Measurements from ENCODE around the gene ZNF606. TPM values are rescaled to one million over a fixed set of nuclear protein-coding genes. Genes with fewer than 3 reads are reported as not detected.

The ZNF606 gene
- total RNA-seq, 2 experiments from 2014 or later = 7.5 to 10.0 TPM

GRCh38 chr19:58044886-58045285 is 42.3 kb upstream of the ZNF606 start:
- intact Hi-C loops (cut with micrococcal nuclease) = no loop called here
- no peaks in the 10 kb centered on the region for H3K27me3 Mint-ChIP-seq
- ATAC-seq (no peak), DNase-seq (no peak)
- H3K9me3 Mint-ChIP-seq = peaks cover 49% of the 10 kb centered on the region
- H3K4me1 Mint-ChIP-seq (ENCODE audit: low read depth) = no peaks in the 10 kb centered on the region
- H3K4me3 Mint-ChIP-seq = no peak overlapping the region
- H3K27ac Mint-ChIP-seq = no peak overlapping the region
- H3K36me3 Mint-ChIP-seq (ENCODE audit: low read depth) = peaks cover 21% of the 10 kb centered on the region
- CTCF ChIA-PET = no interaction called here
- TF ChIP-seq CTCF (IDR thresholded peaks at IDR 0.05) = no peak
- POLR2A ChIA-PET = no interaction called here

- Mint-ChIP-seq H3K27ac (no peak overlapping the region), H3K4me3 (no peak overlapping the region), H3K27me3 (no peaks in the 10 kb centered on the region), H3K9me3 (peaks cover 46% of the 10 kb centered on the region), H3K36me3 (ENCODE audit: low read depth) (peaks cover 19% of the 10 kb centered on the region), H3K4me1 (ENCODE audit: low read depth) (no peaks in the 10 kb centered on the region)
- intact Hi-C loops (cut with micrococcal nuclease) = no loop called here
- POLR2A ChIA-PET = no interaction called here
- CTCF ChIA-PET = no interaction called here
- DNase-seq = no peak
- no peak for ATAC-seq
- TF ChIP-seq CTCF (IDR thresholded peaks at IDR 0.05) = no peak
Measured at GRCh38 chr19:58044391-58044790, 41.8 kb upstream of the ZNF606 start.

- ChIA-PET CTCF (no interaction called here), POLR2A (no interaction called here)
- peaks cover 39% of the 10 kb centered on the region for H3K9me3 Mint-ChIP-seq
- no peak overlapping the region for H3K27ac Mint-ChIP-seq
- TF ChIP-seq CTCF (IDR thresholded peaks at IDR 0.05) = no peak
- no peak for DNase-seq
- no peak for ATAC-seq
- H3K4me3 Mint-ChIP-seq = no peak overlapping the region
- H3K36me3 Mint-ChIP-seq (ENCODE audit: low read depth) = peaks cover 19% of the 10 kb centered on the region
- intact Hi-C loops (cut with micrococcal nuclease) = no loop called here
- H3K4me1 Mint-ChIP-seq (ENCODE audit: low read depth) = no peaks in the 10 kb centered on the region
- H3K27me3 Mint-ChIP-seq = no peaks in the 10 kb centered on the region
Measured at GRCh38 chr19:58042495-58043340, 40.1 kb upstream of the ZNF606 start.

GRCh38 chr19:58040751-58041525 is 38.3 kb upstream of the ZNF606 start:
- Mint-ChIP-seq H3K36me3 (ENCODE audit: low read depth) (peaks cover 23% of the 10 kb centered on the region), H3K27ac (no peak overlapping the region), H3K4me1 (ENCODE audit: low read depth) (no peaks in the 10 kb centered on the region), H3K27me3 (peaks cover 6% of the 10 kb centered on the region), H3K4me3 (no peak overlapping the region), H3K9me3 (peaks cover 37% of the 10 kb centered on the region)
- POLR2A ChIA-PET = no interaction called here
- intact Hi-C loops (cut with micrococcal nuclease) = no loop called here
- ATAC-seq (no peak), DNase-seq (no peak)
- TF ChIP-seq CTCF (IDR thresholded peaks at IDR 0.05) = no peak
- CTCF ChIA-PET = no interaction called here

GRCh38 chr19:58038688-58039204 is 36.1 kb upstream of the ZNF606 start:
- POLR2A ChIA-PET = no interaction called here
- intact Hi-C loops (cut with micrococcal nuclease) = no loop called here
- peaks cover 17% of the 10 kb centered on the region for H3K27me3 Mint-ChIP-seq

More at GRCh38 chr19:58038688-58039204, 36.1 kb upstream of the ZNF606 start:
- no peak overlapping the region for H3K27ac Mint-ChIP-seq
- peaks cover 38% of the 10 kb centered on the region for H3K9me3 Mint-ChIP-seq
- H3K4me3 Mint-ChIP-seq = no peak overlapping the region
- H3K36me3 Mint-ChIP-seq (ENCODE audit: low read depth) = peaks cover 27% of the 10 kb centered on the region
- no peak for ATAC-seq
- no peak for DNase-seq
- H3K4me1 Mint-ChIP-seq (ENCODE audit: low read depth) = no peaks in the 10 kb centered on the region
- CTCF ChIA-PET = no interaction called here
- no peak for TF ChIP-seq CTCF (IDR thresholded peaks at IDR 0.05)
